Superior temporal gyrus (tissue), 1 donor: Measurements from ENCODE around the gene ZNF24.
A peak's percentile ranks its signal among the peaks of the same experiment; 100 is the strongest.

ENCODE experiments used
- DNase-seq: peaks from one replicate; pipeline ENCODE4 v3.0.0-alpha.2; 2016; ENCODE audit errors: extremely low spot score

The ZNF24 gene

DNA sequence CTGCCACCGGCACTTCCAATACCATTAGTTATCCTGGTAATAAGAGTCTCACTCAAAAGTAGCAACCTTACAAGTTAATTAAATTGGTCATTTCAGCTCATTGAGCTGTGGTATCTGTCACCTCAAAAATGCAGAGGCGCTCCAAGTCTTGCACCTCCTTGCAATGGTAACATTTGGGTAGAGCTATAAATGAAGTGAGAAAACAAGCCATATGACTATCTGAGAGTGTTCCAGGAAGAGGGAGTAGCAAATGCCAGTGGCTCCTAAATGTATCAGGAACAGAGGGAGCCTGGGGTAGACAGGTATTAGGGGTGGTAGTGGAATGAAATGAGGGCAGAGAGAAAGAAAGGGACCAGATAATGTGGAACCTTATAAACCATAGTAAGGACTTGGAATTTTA is 48.2 kb downstream of the ZNF24 start:
- DNase-seq: peak; percentile 48

DNA sequence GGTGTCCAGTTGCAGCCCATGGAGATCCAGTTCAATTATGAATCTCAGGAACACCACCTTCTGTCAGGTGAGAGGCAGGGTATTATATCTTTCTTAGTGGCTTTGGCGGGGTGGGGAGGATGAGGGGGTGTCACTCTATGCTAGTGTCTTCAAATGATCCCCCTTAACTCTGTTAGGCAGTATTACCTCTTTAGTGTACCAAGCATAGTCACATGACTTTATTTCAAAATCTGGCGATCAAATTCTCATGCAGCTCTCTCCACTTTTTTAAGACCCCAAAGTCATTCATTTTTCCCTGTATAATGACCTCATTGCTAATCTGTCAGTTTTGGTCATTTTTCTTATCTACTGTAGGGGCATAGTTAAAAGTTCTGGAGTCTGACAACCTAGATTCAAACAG is 53.1 kb downstream of the ZNF24 start:
- no peak for DNase-seq

DNA sequence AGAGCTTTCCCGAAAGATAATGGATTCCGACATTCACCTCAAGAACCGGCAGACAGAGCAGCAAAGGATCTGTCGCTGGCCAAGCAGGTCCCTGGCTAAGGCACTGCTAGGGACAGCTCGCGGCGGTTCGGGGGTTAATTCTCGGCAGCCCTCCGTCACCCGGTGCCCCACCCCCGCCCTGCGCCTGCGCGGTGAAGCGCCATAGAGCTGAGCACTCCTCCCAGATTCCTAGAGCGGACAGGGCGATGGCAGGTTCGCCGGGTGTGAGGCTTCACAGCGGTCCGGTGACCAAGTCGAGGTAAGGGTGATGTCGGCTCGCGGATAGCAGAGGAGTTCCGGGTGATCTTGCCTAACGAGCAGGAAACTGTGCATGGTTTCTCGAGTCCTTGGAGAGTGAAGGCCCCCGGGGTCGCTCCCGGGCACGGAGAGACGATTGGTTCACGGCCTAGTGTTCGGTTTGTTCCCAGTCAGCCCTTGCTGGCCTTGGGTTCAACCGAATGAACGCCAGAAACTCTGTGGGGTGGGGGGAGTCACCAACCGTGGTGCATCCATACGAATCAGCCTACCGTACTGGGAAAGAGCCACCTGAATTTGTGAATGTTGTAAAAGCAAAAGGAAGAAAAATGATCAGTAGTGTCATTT is 54.0 kb downstream of the ZNF24 start, which contains the start of gene ZSCAN30:
ZSCAN30 (minus strand) TSS at position 136 of the 642 bp plus-strand sequence. CDS start 25,877 bp downstream, outside the sequence.
- peak; percentile 92 for DNase-seq

DNA sequence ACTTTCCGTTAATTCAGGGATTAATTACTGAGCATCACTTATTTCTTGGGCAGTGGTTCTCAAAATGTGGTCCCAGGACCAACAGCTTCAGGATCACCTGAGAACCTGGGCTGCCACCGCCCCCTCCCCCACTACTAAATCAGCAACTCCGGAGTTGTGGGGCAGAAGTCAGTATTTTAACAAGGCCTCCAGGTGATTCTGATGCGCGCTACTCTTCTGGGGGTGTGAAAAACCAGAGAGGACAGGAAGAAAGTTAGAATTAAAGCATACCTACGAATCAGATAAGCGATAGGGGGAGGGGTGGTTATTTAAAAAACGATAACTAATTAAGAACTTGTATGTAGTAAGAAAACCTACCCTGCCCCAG is 54.5 kb downstream of the ZNF24 start:
- no peak for DNase-seq

DNA sequence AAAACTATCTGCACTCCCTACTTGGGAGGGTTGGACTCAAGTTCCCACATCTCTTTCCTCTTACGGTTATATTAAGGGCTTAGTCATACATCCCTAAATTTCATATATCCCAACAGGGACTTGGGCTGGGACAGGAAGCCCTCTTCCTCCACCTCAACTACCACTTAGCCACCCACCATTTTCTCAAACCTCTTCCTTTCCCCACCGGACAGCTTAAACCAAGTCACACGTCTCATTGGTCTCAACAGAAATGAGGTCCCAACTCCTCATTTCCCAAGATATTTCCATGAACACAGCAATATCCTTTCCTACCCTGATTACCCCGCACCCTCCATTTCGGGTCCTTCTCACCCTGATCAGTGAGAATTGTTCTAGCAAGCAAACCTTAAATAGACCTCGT is 54.9 kb downstream of the ZNF24 start:
- no peak for DNase-seq

DNA sequence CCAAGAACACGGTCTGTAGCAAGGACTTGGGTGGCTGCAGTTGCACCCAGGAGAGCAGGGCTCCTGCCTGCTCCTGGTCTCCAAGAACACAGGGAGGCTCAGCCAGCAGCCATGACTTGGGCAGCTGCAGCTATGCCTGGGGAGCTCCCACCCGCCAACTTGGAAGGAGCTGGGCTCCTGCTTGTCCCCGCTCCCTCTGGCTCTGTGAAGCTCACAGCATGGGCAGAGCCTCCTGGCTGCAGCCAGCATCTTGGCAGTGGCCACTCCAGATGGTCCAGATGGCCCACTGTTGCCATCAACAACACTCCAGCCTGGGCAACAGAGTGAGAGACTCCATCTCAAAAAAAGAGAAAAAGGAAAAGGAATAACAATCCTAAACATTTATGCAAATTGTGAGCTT is 59.4 kb downstream of the ZNF24 start:
- DNase-seq: no peak

DNA sequence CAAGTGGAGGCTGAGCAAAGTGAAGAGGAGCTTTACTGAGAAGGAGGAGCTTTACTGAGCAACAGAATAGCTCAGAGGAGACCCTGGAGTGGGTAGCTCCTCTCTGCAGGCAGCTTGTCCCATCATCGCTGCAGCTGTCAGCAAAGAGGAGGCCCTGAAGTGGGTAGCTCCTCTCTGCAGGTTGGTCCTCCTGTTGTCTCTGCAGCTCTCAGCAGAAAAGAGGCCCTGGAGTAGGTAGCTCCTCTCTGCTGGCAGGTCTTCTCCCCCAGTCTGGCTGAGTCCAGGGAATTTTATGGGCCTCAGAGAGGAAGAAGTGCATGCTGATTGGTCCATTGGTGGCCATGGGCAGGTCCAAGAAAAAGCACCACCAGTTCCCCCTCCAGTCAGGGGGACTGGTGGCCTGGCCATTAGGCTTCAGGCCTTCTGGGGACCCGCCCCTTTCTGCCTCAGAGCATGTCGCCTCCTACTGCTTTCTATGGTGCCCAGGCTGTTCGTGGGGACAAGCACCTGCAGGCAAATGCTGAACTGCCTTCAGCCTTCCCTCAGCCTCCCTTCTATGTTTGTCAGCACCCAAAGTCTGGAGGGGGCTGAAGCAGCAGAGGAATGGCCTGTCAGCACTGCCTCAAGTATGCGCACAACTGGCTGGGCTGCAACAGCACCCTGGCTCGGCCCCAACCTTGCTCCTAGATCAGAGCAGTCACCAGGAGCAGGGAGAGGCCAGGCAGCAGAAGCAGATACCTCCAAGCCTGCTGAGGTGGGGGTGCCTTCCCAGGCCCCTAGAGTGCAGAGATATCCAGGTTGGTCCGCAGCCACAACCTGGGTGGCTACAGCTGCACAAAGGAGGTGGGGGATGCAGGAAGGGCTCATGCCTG is 60.1 kb downstream of the ZNF24 start:
- DNase-seq: no peak

DNA sequence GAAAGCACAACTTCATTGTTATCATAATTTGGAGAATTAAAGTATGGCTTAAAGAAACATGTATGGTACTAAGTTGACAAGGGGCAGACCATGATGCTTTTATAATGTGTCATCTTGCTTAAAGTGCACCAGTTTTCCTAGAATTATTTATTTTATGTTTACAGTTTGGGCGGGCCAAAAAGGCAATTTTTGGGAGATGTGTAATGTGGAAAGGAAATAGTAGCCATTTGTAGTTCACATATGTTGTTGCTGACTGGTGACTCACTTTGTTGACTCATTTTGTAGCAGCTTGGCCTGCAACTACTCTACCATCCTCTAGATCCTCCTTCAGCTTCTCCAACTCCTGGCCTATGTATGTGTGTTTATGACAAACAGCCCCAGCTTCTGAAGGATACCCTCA is 61.9 kb downstream of the ZNF24 start:
- DNase-seq: no peak
